Spinal cord (tissue), 10 donors: ENCODE results near the gene DGKI. TPM values are rescaled to one million over a fixed set of nuclear protein-coding genes. Genes with fewer than 3 reads are reported as not detected.
"Not testable (repeated sequence)": the region's sequence is repeated elsewhere in the genome, so short reads cannot be mapped to it uniquely, and the experiment has no call there.

ENCODE experiments used
- DNase-seq, 6 donors: peaks; one replicate each; pipeline versions ENCODE4 v3.0.0 to v3.0.0-alpha.2; 2013 to 2015; ENCODE audit warnings: low spot score in 6 of 6, low read depth in 4 of 6
- H3K27ac ChIP-seq: one replicate; pipeline ENCODE4 v1.5.1; 2013; ENCODE audit warnings: low read depth, low read length, control low read depth
- H3K27me3 ChIP-seq: one replicate; pipeline ENCODE4 v1.6.1; 2013; ENCODE audit warnings: low read length; ENCODE audit not compliant: control insufficient read depth, insufficient read depth
- H3K36me3 ChIP-seq: one replicate; pipeline ENCODE4 v1.6.1; 2013; ENCODE audit warnings: low read length; ENCODE audit not compliant: control insufficient read depth, insufficient read depth
- H3K4me1 ChIP-seq: one replicate; pipeline ENCODE4 v1.6.1; 2013; ENCODE audit warnings: low read length; ENCODE audit not compliant: control insufficient read depth, insufficient read depth
- H3K4me3 ChIP-seq: one replicate; pipeline ENCODE4 v1.5.1; 2013; ENCODE audit warnings: low read depth, low read length, control low read depth
- H3K9me3 ChIP-seq: one replicate; pipeline ENCODE4 v1.6.1; 2013; ENCODE audit warnings: low read length; ENCODE audit not compliant: control insufficient read depth, insufficient read depth
- WGBS: methylation state at CpG from one replicate; pipeline ENCODE4 v1.1.5; 2013; ENCODE audit warnings: missing lambda C conversion rate; ENCODE audit not compliant: insufficient coverage; 5-methylcytosine and 5-hydroxymethylcytosine counted together
- polyA plus RNA-seq, 2 donors: library from polyadenylated mRNA; unstranded; fragments of 120-200 nt; gene quantifications; one replicate each; pipeline ENCODE4 v1.2.1, GENCODE V29; 2013; ENCODE audit not compliant: insufficient read length in 2 of 2
- total RNA-seq, 2 donors: library from RNA; depleted of rRNA in 1 of 2; stranded (reverse); fragments of 120-200 nt in 1 of 2; fragments of >200 nt in 1 of 2; gene quantifications; one replicate each; pipeline versions ENCODE4 v1.2.3 to v1.2.4, GENCODE V29; 2013 to 2014
- donor health status: healthy.

DGKI gene
- total and polyA plus RNA-seq, 4 donors: 12.4 to 75.0 (median 22.7) TPM

DNA sequence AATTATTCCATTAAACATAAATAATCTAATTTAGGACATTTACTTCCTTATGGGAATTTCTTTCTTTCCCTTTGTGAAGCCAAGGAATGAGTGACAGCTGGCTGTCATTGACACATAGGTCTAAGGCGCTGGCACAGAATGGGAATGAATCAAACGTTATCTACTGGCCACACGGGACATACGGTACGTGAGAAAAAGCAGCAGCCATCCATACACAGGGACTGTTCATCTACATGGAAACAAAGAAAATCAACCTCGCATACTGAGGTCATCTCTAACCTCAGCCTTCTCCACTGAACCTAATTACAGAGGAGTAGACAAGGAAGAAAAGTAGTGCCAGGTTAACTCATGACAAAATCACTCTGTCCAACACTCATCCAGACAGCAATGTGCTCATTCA is 376.9 kb downstream of the DGKI start:
- H3K4me1 ChIP-seq: no peaks in the 10 kb centered on the region
- H3K4me3 ChIP-seq: no peak overlapping the region
- DNase-seq: no peak
- H3K27me3 ChIP-seq: no peaks in the 10 kb centered on the region
- no peaks in the 10 kb centered on the region for H3K9me3 ChIP-seq
- H3K27ac ChIP-seq: no peak overlapping the region
- WGBS: no CpG with 5 or more reads among the region's 6 CpGs
- H3K36me3 ChIP-seq: peaks cover 2% of the 10 kb centered on the region

DNA sequence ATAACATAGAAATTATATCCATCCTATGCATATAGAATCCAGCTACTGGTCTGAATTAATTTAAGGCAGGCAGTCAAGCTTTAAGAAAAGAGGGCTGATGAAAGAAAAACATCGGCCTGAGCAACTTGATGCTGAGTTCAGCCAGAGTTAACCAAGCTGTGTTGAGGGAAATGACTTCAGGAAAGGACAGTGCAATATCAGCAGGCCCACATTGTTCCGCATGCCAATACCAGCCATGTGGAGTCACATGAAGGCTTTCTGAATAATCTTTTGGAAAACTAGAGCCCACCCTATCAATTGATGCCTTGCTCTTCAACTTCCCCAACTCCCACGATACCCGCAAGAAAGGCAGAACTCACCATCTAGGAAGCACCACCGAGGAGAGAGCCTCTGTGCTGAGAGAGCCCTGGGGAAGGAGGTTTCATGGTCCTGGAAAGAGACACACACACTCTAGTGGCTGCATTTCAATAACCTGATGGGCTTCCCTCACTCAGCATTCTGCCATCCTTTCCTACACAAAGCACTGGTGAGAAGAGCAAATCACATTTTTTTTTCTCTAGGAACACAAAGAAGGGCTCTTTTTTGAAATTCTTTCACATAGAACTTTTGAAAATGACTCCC is 377.5 kb downstream of the DGKI start:
- WGBS: 83% methylated on average over 3 of the region's 5 CpGs
- H3K27ac ChIP-seq: no peak overlapping the region
- peaks cover 4% of the 10 kb centered on the region for H3K36me3 ChIP-seq
- H3K4me1 ChIP-seq: no peaks in the 10 kb centered on the region
- no peaks in the 10 kb centered on the region for H3K9me3 ChIP-seq
- H3K27me3 ChIP-seq: no peaks in the 10 kb centered on the region
- H3K4me3 ChIP-seq: no peak overlapping the region
- no peak for DNase-seq

DNA sequence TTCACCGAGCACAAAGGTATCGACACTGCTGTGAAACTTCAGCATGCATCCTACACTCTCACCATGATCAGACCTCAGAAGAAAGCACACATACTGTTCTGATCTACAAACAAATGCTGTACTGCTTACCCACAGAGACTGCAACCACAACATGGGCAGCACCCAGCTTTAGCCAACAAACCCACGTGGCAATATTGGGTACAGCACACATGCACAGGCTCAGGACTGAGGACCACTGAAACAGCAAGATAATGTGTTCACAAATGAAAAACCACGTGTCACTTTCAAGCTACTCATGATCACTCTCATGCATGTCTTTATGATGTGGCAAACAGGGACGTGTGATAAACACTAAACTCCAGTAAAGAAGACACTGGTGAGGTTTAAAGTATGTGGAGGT is 383.9 kb downstream of the DGKI start:
- H3K27ac ChIP-seq: no peak overlapping the region
- H3K9me3 ChIP-seq: no peaks in the 10 kb centered on the region
- H3K4me1 ChIP-seq: no peaks in the 10 kb centered on the region
- no peak overlapping the region for H3K4me3 ChIP-seq
- no peaks in the 10 kb centered on the region for H3K27me3 ChIP-seq
- DNase-seq: no peak
- H3K36me3 ChIP-seq: peaks cover 5% of the 10 kb centered on the region
- 85% methylated on average over 4 of the region's 5 CpGs for WGBS

DNA sequence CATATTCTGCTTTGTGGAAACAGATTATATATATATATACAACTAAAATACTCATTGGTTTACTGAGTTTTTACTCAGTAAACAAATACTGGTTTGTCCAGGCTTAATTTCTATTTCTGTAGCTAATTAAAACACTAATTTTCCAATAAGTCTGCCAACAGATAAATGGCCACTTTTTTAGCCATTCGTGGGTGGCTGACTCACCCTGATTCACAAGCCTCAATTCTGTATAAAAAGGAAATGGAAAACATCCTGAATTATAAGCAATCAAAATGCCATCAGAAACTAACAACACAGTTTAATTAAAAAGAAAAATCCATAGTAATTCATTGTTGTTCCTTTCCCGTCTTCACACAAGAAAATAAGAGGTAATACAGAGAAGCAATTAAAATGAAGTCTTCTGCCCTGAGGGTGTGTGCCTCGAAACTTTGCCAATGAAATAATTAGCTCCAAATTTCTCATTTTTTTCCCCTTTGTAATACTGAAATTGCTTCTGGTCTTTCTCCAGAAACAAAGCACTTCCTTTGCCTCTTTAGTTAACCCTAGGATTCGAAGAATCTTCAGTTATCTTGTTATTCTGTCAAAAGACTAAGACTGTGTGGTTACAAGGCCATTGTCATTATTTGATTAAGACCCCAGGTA is 384.6 kb downstream of the DGKI start:
- Histone ChIP-seq H3K4me1 (no peaks in the 10 kb centered on the region), H3K9me3 (no peaks in the 10 kb centered on the region), H3K27me3 (no peaks in the 10 kb centered on the region), H3K27ac (no peak overlapping the region), H3K36me3 (peaks cover 5% of the 10 kb centered on the region), H3K4me3 (no peak overlapping the region)
- WGBS: no CpG with 5 or more reads among the region's 4 CpGs
- DNase-seq: no peak

DNA sequence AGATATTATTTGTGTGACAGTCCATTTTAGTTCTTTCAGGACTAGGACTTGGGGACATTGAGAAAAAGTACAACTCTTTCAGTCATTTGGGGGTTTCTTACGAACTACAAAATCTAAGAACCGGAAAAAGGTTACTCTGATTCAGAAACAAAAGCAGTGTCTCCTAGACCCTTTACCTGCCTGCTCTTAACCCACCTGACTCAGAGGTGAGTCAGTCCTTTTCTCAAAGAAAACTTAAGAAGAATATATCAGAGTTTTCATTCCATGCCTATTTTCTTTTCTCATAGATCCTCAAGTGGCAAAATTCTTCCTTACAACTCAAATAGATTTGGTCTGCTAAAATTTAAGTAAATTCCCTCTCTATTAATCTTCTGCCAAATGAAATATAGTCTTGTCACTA is 388.4 kb downstream of the DGKI start:
- no peak overlapping the region for H3K27ac ChIP-seq
- H3K4me3 ChIP-seq: no peak overlapping the region
- no peak for DNase-seq
- H3K4me1 ChIP-seq: no peaks in the 10 kb centered on the region
- no CpG with 5 or more reads among the region's 2 CpGs for WGBS
- H3K36me3 ChIP-seq: no peaks in the 10 kb centered on the region
- H3K9me3 ChIP-seq: no peaks in the 10 kb centered on the region
- H3K27me3 ChIP-seq: no peaks in the 10 kb centered on the region

DNA sequence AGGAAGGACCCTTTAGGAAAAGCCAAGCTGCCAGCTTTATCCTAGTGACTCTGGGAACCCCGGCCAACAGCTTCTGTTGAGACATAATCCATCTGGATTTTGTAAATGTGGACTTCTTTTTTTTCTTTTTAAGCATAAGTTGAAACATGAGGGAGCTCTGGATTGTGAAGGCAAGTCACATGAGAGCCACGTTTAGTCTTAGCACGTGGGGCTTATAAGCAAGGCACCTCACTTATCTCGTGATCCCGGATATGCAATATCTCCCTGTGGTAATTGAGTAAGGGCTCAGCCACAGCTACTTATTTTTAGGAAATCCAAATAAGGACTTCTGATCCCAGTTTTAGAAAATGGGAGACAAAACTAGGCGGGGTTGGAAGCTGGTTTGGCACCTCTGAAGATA is 392.0 kb downstream of the DGKI start:
- 45% methylated on average over 1 of the region's 6 CpGs for WGBS
- no peaks in the 10 kb centered on the region for H3K4me1 ChIP-seq
- H3K27ac ChIP-seq: peak overlapping the region; percentile 22
- no peaks in the 10 kb centered on the region for H3K36me3 ChIP-seq
- no peaks in the 10 kb centered on the region for H3K27me3 ChIP-seq
- no peak overlapping the region for H3K4me3 ChIP-seq
- peak in 1 of 6 donors; percentile 86 for DNase-seq
- no peaks in the 10 kb centered on the region for H3K9me3 ChIP-seq

DNA sequence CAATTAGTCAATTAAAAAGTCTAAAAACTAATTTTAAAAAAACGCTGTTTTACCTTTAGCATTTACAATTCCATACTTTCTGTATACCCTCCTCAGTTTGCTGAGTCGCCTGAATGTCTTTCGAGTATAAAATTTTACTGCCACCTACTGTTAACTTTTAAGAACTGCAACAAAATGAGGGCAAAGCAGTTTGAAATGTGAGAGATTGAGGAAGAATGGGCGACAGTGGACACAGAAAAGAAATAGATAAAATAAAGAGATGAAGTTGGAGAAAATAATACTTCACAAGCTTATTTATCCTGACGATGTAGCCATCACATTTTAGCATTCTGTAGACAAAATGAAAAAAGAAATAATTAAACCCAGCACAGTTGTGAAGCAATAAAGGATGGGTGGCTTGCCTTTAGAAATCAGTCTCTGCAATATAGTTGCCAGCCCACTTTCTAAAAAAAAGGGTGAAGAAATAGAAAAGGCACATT is 392.5 kb downstream of the DGKI start:
- Histone ChIP-seq H3K4me3 (no peak overlapping the region), H3K27me3 (no peaks in the 10 kb centered on the region), H3K36me3 (no peaks in the 10 kb centered on the region), H3K9me3 (no peaks in the 10 kb centered on the region), H3K4me1 (no peaks in the 10 kb centered on the region), H3K27ac (peak overlapping the region; percentile 54)
- WGBS: no CpG with 5 or more reads among the region's 5 CpGs
- peak; percentile 66 to 93 (median 76) for DNase-seq

DNA sequence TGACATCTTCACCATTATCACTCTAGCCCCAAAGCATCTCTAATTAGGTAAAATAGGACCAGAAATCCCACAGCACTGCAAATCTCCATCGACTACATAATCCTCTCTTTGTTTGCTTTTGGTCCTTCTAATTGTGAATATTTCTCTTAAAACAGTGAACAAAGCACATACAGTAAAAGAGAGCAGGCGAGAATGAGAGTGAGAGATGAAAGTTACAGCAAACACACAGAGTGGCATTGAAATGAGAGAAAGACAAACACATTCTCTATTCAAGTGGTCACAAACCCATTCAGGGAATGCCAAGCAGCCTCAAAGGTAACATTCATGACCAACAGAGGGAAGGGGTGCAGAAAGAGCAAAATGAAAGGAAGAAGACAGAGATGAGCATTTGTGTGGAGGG is 393.4 kb downstream of the DGKI start:
- H3K9me3 ChIP-seq: no peaks in the 10 kb centered on the region
- H3K4me3 ChIP-seq: no peak overlapping the region
- H3K27ac ChIP-seq: peak overlapping the region; percentile 54
- DNase-seq: peak in 5 of 6 donors; percentile 35 to 81 (median 48)
- no peaks in the 10 kb centered on the region for H3K4me1 ChIP-seq
- H3K27me3 ChIP-seq: no peaks in the 10 kb centered on the region
- no CpG with 5 or more reads among the region's 2 CpGs for WGBS
- H3K36me3 ChIP-seq: no peaks in the 10 kb centered on the region

DNA sequence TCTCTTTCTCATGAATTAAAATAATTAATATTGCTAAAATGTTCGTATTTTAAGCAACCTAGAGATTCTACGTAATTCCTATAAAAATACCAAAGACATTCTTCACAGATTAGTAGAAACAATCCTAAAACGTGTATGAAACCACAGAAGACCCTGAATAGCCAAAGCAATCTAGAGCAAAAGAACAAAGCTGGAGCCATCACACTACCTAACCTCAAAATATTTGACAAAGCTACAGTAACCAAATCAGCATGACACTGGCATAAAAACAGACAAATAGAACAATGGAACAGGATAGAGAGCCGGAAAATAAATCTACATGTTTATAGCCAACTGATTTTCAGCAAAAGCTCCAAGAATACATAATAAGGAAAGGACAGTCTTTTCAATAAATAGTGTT is 397.8 kb downstream of the DGKI start:
- DNase-seq: no peak
- WGBS: no CpG with 5 or more reads among the region's 4 CpGs
- no peaks in the 10 kb centered on the region for H3K36me3 ChIP-seq
- no peaks in the 10 kb centered on the region for H3K9me3 ChIP-seq
- H3K4me3 ChIP-seq: no peak overlapping the region
- no peak overlapping the region for H3K27ac ChIP-seq
- no peaks in the 10 kb centered on the region for H3K27me3 ChIP-seq
- H3K4me1 ChIP-seq: no peaks in the 10 kb centered on the region

DNA sequence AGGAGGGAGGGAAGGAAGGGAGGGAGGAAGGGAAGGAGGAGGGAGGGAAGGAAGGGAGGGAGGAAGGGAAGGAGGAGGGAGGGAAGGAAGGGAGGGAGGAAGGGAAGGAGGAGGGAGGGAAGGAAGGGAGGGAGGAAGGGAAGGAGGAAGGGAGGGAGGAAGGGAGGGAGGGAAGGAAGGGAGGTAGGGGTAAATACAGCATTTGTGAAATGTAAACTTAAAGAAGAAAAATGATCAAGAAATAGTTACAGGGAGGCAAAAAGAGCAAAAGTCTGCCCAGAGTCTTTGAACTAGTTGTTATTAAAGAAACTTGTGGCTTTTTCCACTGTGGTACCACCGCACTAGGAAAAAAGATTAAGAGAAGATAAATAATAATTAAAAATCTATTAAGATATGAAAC is 398.2 kb downstream of the DGKI start:
- H3K27ac ChIP-seq, DNase-seq, H3K4me1 ChIP-seq, H3K27me3 ChIP-seq, H3K36me3 ChIP-seq, H3K4me3 ChIP-seq, H3K9me3 ChIP-seq: not testable (repeated sequence)
- WGBS: no CpG with 5 or more reads among the region's 1 CpG
